Cardiac fibroblast (primary cell): ENCODE results near the gene MPHOSPH8.
A peak's percentile ranks its signal among the peaks of the same experiment; 100 is the strongest.

Experiments used
- DNase-seq, 2 donors: peaks; one replicate each; pipeline versions ENCODE4 v3.0.0 to v3.0.0-alpha.2; 2010; ENCODE audit warnings: low read depth in 2 of 2
- H3K4me3 ChIP-seq, 2 donors: replicated peaks in 1 of 2; 1 replicate in 1 of 2; 2 replicates in 1 of 2; pipeline ENCODE4 v1.5.1; 2011; ENCODE audit warnings: low read depth in 2 of 2, low read length in 2 of 2, mild to moderate bottlenecking in 2 of 2, moderate library complexity in 1 of 2
- CTCF ChIP-seq: IDR thresholded peaks from one replicate; pipeline ENCODE4 v1.5.1; 2011; ENCODE audit warnings: low read depth, mild to moderate bottlenecking, low read length, inconsistent platforms

Gene MPHOSPH8

GRCh38 chr13:19592657-19593180, 40.7 kb upstream of the MPHOSPH8 start:
- TF ChIP-seq CTCF, result no peak
- no peak overlapping the region for H3K4me3 ChIP-seq
- DNase-seq, result no peak

- H3K4me3 ChIP-seq, result no peak overlapping the region
- DNase-seq, result no peak
- no peak for TF ChIP-seq CTCF
Observed at GRCh38 chr13:19596086-19596485, 37.4 kb upstream of the MPHOSPH8 start.

- DNase-seq, result peak in 1 of 2 donors; percentile 50
- no peak overlapping the region for H3K4me3 ChIP-seq
- TF ChIP-seq CTCF, result no peak
Observed at GRCh38 chr13:19596960-19597361, 36.5 kb upstream of the MPHOSPH8 start.

GRCh38 chr13:19597523-19597922, 35.9 kb upstream of the MPHOSPH8 start:
- DNase-seq, result peak in 1 of 2 donors; percentile 67
- no peak overlapping the region for H3K4me3 ChIP-seq
- TF ChIP-seq CTCF, result no peak

GRCh38 chr13:19601749-19602725, 31.4 kb upstream of the MPHOSPH8 start:
- no peak for TF ChIP-seq CTCF
- H3K4me3 ChIP-seq, result peak overlapping the region; percentile 49 to 55
- peak; percentile 36 to 54 for DNase-seq

GRCh38 chr13:19604306-19604705, 29.2 kb upstream of the MPHOSPH8 start:
- H3K4me3 ChIP-seq, result no peak overlapping the region
- no peak for TF ChIP-seq CTCF
- no peak for DNase-seq
